ENCODE data around the gene RABGAP1L. TPM values are rescaled to one million over a fixed set of nuclear protein-coding genes. Genes with fewer than 3 reads are reported as not detected.

RABGAP1L gene
- total and polyA plus RNA-seq, 2 of the 8 experiments (the other 6 are each of a cell fraction or from before 2014, with no cell fraction given): 33.3 to 156 TPM

GRCh38 chr1:174686213-174686612 lies 526.9 kb downstream of the RABGAP1L start (continued):
- TF ChIP-seq CHD7 (IDR thresholded peaks at IDR 0.05; ENCODE audit: insufficient replicate concordance, low read length) (no peak), CREB1 (IDR thresholded peaks at IDR 0.05) (no peak)

Data from H1 (cell line).